Natural killer cell (primary cell): ENCODE results near the gene CLCA2. TPM values are rescaled to one million over a fixed set of nuclear protein-coding genes. Genes with fewer than 3 reads are reported as not detected.
A peak's percentile ranks its signal among the peaks of the same experiment; 100 is the strongest.

Experiments
- ATAC-seq, 3 donors: fragments of 150-1000 bp in 2 of 3; fragments of 200-7000 bp in 1 of 3; cut with Tn5 transposase; 1 replicate in 1 of 3; 2 replicates in 2 of 3; pipeline ENCODE4 v1.10.0; 2021; ENCODE audit warnings: mild to moderate bottlenecking in 2 of 3, moderate library complexity in 2 of 3
- DNase-seq, 2 donors: peaks; one replicate each; pipeline versions ENCODE4 v3.0.0 to v3.0.0-alpha.2; 2013 to 2021; ENCODE audit warnings: mixed read lengths in 1 of 2
- H3K27ac ChIP-seq: one replicate; pipeline ENCODE4 v1.5.1; 2013; ENCODE audit warnings: mild to moderate bottlenecking, low read length
- H3K27me3 ChIP-seq: one replicate; pipeline ENCODE4 v1.6.1; 2013; ENCODE audit warnings: low read length; ENCODE audit not compliant: control insufficient read depth, insufficient read depth
- H3K36me3 ChIP-seq: one replicate; pipeline ENCODE4 v1.6.1; 2013; ENCODE audit warnings: low read length; ENCODE audit not compliant: control insufficient read depth, insufficient read depth
- H3K4me1 ChIP-seq: one replicate; pipeline ENCODE4 v1.6.1; 2013; ENCODE audit warnings: low read length; ENCODE audit not compliant: control insufficient read depth, insufficient read depth
- H3K4me3 ChIP-seq: one replicate; pipeline ENCODE4 v1.5.1; 2013; ENCODE audit warnings: low read length
- H3K9me3 ChIP-seq: one replicate; pipeline ENCODE4 v1.6.1; 2013; ENCODE audit warnings: low read length; ENCODE audit not compliant: control insufficient read depth, insufficient read depth
- H3K27ac Mint-ChIP-seq, 2 donors: one replicate each; pipeline ENCODE4 v1.8.0; 2022; ENCODE audit warnings: mild to moderate bottlenecking in 2 of 2, mixed read lengths in 2 of 2, moderate library complexity in 1 of 2
- H3K27me3 Mint-ChIP-seq, 2 donors: one replicate each; pipeline ENCODE4 v1.8.0; 2022; ENCODE audit warnings: low read depth in 2 of 2, mixed read lengths in 2 of 2
- H3K36me3 Mint-ChIP-seq: one replicate; pipeline ENCODE4 v1.8.0; 2022; ENCODE audit warnings: mixed read lengths
- H3K4me1 Mint-ChIP-seq, 2 donors: one replicate each; pipeline ENCODE4 v1.8.0; 2022; ENCODE audit warnings: mixed read lengths in 2 of 2
- H3K4me3 Mint-ChIP-seq: one replicate; pipeline ENCODE4 v1.8.0; 2022; ENCODE audit warnings: mild to moderate bottlenecking, moderate library complexity, mixed read lengths
- H3K9me3 Mint-ChIP-seq, 2 donors: one replicate each; pipeline ENCODE4 v1.8.0; 2022; ENCODE audit warnings: mixed read lengths in 2 of 2
- CTCF ChIP-seq: fragments of 200-600 bp; IDR thresholded peaks from one replicate; pipeline ENCODE4 v1.8.0; 2022; ENCODE audit warnings: antibody characterized with exemption
- WGBS: methylation state at CpG from one replicate; pipeline ENCODE4 v1.1.7; 2013; ENCODE audit warnings: missing lambda C conversion rate; ENCODE audit not compliant: insufficient coverage; 5-methylcytosine and 5-hydroxymethylcytosine counted together
- intact Hi-C: fragments of 100-400 bp; cut with micrococcal nuclease; formaldehyde crosslinking; loops from one replicate; pipeline ENCODE4 v1.14.2; 2022
- total RNA-seq, 4 donors: library from RNA; stranded (reverse); fragments of 120-200 nt in 1 of 4; gene quantifications; one replicate each; pipeline versions ENCODE4 v1.2.3 to v1.2.4, GENCODE V29; 2013 to 2022

CLCA2 gene
- total RNA-seq, 3 donors from 2014 or later (not counting 1 experiment from before 2014, with no cell fraction given) = not detected

- H3K4me3 Mint-ChIP-seq = peak overlapping the region; percentile 94
- peak overlapping the region; percentile 90 to 96 for H3K27ac Mint-ChIP-seq
- Histone ChIP-seq H3K27me3 (no peaks in the 10 kb centered on the region), H3K36me3 (no peaks in the 10 kb centered on the region), H3K4me1 (peaks cover 15% of the 10 kb centered on the region), H3K27ac (peak overlapping the region; percentile 87), H3K9me3 (no peaks in the 10 kb centered on the region), H3K4me3 (peak overlapping the region; percentile 86)
- H3K27me3 Mint-ChIP-seq = peaks cover 0 to 10% of the 10 kb centered on the region in 2 donors
- peak; percentile 16 to 17 (median 16) for ATAC-seq
- 1% methylated on average over 9 of the region's 9 CpGs for WGBS
- DNase-seq = no peak
- H3K36me3 Mint-ChIP-seq = no peaks in the 10 kb centered on the region
- intact Hi-C loops = loop anchor here (5.0 kb wide), 2 partner anchors 106 to 311 kb away; no protein-coding TSS in a partner anchor
- no peaks in the 10 kb centered on the region for H3K9me3 Mint-ChIP-seq
- peaks cover 30 to 31% of the 10 kb centered on the region in 2 donors for H3K4me1 Mint-ChIP-seq
- no peak for TF ChIP-seq CTCF
These were observed 27.5 kb upstream of the CLCA2 start for GRCh38 chr1:86396498-86396890.

GRCh38 chr1:86409416-86410021 is 14.5 kb upstream of the CLCA2 start:
- no peaks in the 10 kb centered on the region for H3K27me3 Mint-ChIP-seq
- Histone ChIP-seq H3K27ac (no peak overlapping the region), H3K9me3 (no peaks in the 10 kb centered on the region), H3K36me3 (no peaks in the 10 kb centered on the region), H3K4me1 (no peaks in the 10 kb centered on the region), H3K27me3 (no peaks in the 10 kb centered on the region), H3K4me3 (no peak overlapping the region)
- TF ChIP-seq CTCF = no peak
- H3K36me3 Mint-ChIP-seq = no peaks in the 10 kb centered on the region
- DNase-seq (no peak), ATAC-seq (peak in 1 of 3 donors; percentile 19)
- intact Hi-C loops = no loop called here
- H3K9me3 Mint-ChIP-seq = no peaks in the 10 kb centered on the region
- WGBS = 81% methylated on average over 6 of the region's 6 CpGs
- H3K4me3 Mint-ChIP-seq = no peak overlapping the region
- no peak overlapping the region for H3K27ac Mint-ChIP-seq
- no peaks in the 10 kb centered on the region for H3K4me1 Mint-ChIP-seq

GRCh38 chr1:86410879-86411278 is 13.1 kb upstream of the CLCA2 start:
- H3K9me3 ChIP-seq = no peaks in the 10 kb centered on the region
- intact Hi-C loops = no loop called here
- 94% methylated on average over 4 of the region's 4 CpGs for WGBS
- H3K27ac ChIP-seq = no peak overlapping the region
- no peak for DNase-seq
- H3K4me3 Mint-ChIP-seq = no peak overlapping the region
- H3K4me3 ChIP-seq = no peak overlapping the region
- H3K27ac Mint-ChIP-seq = no peak overlapping the region
- H3K27me3 ChIP-seq = no peaks in the 10 kb centered on the region
- no peak for ATAC-seq
- H3K36me3 ChIP-seq = no peaks in the 10 kb centered on the region
- no peaks in the 10 kb centered on the region for H3K27me3 Mint-ChIP-seq
- no peaks in the 10 kb centered on the region for H3K9me3 Mint-ChIP-seq
- no peaks in the 10 kb centered on the region for H3K4me1 ChIP-seq
- no peaks in the 10 kb centered on the region for H3K4me1 Mint-ChIP-seq
- H3K36me3 Mint-ChIP-seq = no peaks in the 10 kb centered on the region
- no peak for TF ChIP-seq CTCF

- H3K9me3 ChIP-seq = no peaks in the 10 kb centered on the region
- Mint-ChIP-seq H3K4me1 (peaks cover 6% of the 10 kb centered on the region in 2 donors), H3K9me3 (no peaks in the 10 kb centered on the region), H3K27me3 (peaks cover 0 to 8% of the 10 kb centered on the region in 2 donors), H3K27ac (no peak overlapping the region), H3K4me3 (no peak overlapping the region), H3K36me3 (no peaks in the 10 kb centered on the region)
- TF ChIP-seq CTCF = no peak
- 83% methylated on average over 6 of the region's 6 CpGs for WGBS
- DNase-seq (no peak), ATAC-seq (no peak)
- no peaks in the 10 kb centered on the region for H3K4me1 ChIP-seq
- intact Hi-C loops = no loop called here
- H3K4me3 ChIP-seq = no peak overlapping the region
- H3K36me3 ChIP-seq = no peaks in the 10 kb centered on the region
- no peak overlapping the region for H3K27ac ChIP-seq
- H3K27me3 ChIP-seq = no peaks in the 10 kb centered on the region
These were observed 7.6 kb upstream of the CLCA2 start for GRCh38 chr1:86416343-86416742.
